Keratinocyte (primary cell): ENCODE measurements around the gene ASB16. TPM values are rescaled to one million over a fixed set of nuclear protein-coding genes. Genes with fewer than 3 reads are reported as not detected.

Experiments
- DNase-seq: peaks from one replicate; pipeline ENCODE4 v3.0.0-alpha.2; 2011; ENCODE audit warnings: low read depth, missing footprints, low spot score
- FAIRE-seq: peaks from 2 replicates; lab custom pipeline; 2011; peaks lifted over from hg19 to GRCh38; lab: Jason Lieb, UNC
- H2AFZ ChIP-seq: 2 replicates; pipeline ENCODE4 v1.6.0; 2012; ENCODE audit warnings: low read length, control low read depth, inconsistent platforms; ENCODE audit not compliant: control insufficient read depth
- H3K27ac ChIP-seq: 2 replicates; pipeline ENCODE4 v1.5.1; 2011; ENCODE audit warnings: low read length; ENCODE audit not compliant: control insufficient read depth, insufficient read depth
- H3K27me3 ChIP-seq: 3 replicates; pipeline ENCODE4 v1.6.0; 2011; ENCODE audit warnings: low read length; ENCODE audit not compliant: control insufficient read depth, insufficient read depth; ENCODE audit errors: extremely low read depth
- H3K36me3 ChIP-seq, 2 experiments: 2 replicates in 1 of 2; 3 replicates in 1 of 2; pipeline ENCODE4 v1.5.1; 2011; ENCODE audit warnings: low read length in 2 of 2, mild to moderate bottlenecking in 1 of 2; ENCODE audit not compliant: control insufficient read depth in 2 of 2, insufficient read depth in 2 of 2; ENCODE audit errors: extremely low read depth in 1 of 2
- H3K4me1 ChIP-seq: 3 replicates; pipeline ENCODE4 v1.5.1; 2011; ENCODE audit warnings: low read length; ENCODE audit not compliant: control insufficient read depth, insufficient read depth; ENCODE audit errors: extremely low read depth
- H3K4me2 ChIP-seq: 3 replicates; pipeline ENCODE4 v1.6.0; 2011; ENCODE audit warnings: low read depth, low read length; ENCODE audit not compliant: control insufficient read depth, insufficient read depth; ENCODE audit errors: extremely low read depth
- H3K4me3 ChIP-seq, 3 experiments: fragments of 200-600 bp in 1 of 3; sonication (generic) in 1 of 3; 2 replicates in 2 of 3; 3 replicates in 1 of 3; pipeline ENCODE4 v1.5.1; 2011 to 2016; ENCODE audit warnings: low read length in 3 of 3, mild to moderate bottlenecking in 3 of 3, control low read depth in 2 of 3, inconsistent platforms in 1 of 3, low read depth in 1 of 3, mixed read lengths in 1 of 3, mixed run types in 1 of 3, moderate library complexity in 1 of 3; ENCODE audit not compliant: control insufficient read depth in 2 of 3, insufficient read depth in 2 of 3; ENCODE audit errors: extremely low read depth in 1 of 3
- H3K79me2 ChIP-seq: 2 replicates; pipeline ENCODE4 v1.6.0; 2012; ENCODE audit warnings: low read length; ENCODE audit not compliant: control insufficient read depth, insufficient read depth
- H3K9ac ChIP-seq: 3 replicates; pipeline ENCODE4 v1.6.0; 2011; ENCODE audit warnings: low read length; ENCODE audit not compliant: control insufficient read depth, insufficient read depth; ENCODE audit errors: extremely low read depth
- H3K9me1 ChIP-seq: 3 replicates; pipeline ENCODE4 v1.6.0; 2011; ENCODE audit warnings: low read length; ENCODE audit not compliant: control insufficient read depth, insufficient read depth; ENCODE audit errors: extremely low read depth
- H3K9me3 ChIP-seq: 2 replicates; pipeline ENCODE4 v1.5.1; 2012; ENCODE audit warnings: low read depth, low read length; ENCODE audit not compliant: control insufficient read depth
- H4K20me1 ChIP-seq: 3 replicates; pipeline ENCODE4 v1.6.0; 2011; ENCODE audit warnings: low read length; ENCODE audit not compliant: control insufficient read depth, insufficient read depth; ENCODE audit errors: extremely low read depth
- EZH2 ChIP-seq: IDR thresholded peaks from one replicate; pipeline ENCODE4 v1.6.1; 2012; ENCODE audit warnings: inconsistent platforms, mild to moderate bottlenecking, low read length, moderate library complexity
- dilution Hi-C: fragments of 300-500 bp; cut with MboI; formaldehyde crosslinking; loops from one replicate; pipeline ENCODE4 v1.7.0; 2020; ENCODE audit warnings: low sequenced_read_pairs; ENCODE audit not compliant: extremely low pct_ligation_motif_present
- polyA plus RNA-seq, 5 experiments: library from polyadenylated mRNA; depleted of rRNA in 3 of 5; stranded (reverse) in 3 of 5; stranded (forward) in 1 of 5; unstranded in 1 of 5; fragments of >200 nt; gene quantifications; 1 replicate in 1 of 5; 2 replicates in 3 of 5; 3 replicates in 1 of 5; pipeline versions ENCODE4 v1.2.1 to v1.2.3, GENCODE V29; 2011 to 2012; ENCODE audit warnings: missing spikeins in 2 of 5, low read depth in 1 of 5, low replicate concordance in 1 of 5
- TF ChIP-seq, protein P1 (sequence below), 3 experiments: IDR thresholded peaks in 1 of 3; conservative IDR thresholded peaks in 1 of 3; optimal IDR thresholded peaks in 1 of 3; 2 replicates in 2 of 3; 3 replicates in 1 of 3; pipeline versions ENCODE3 to v1.5.1; 2011; ENCODE audit warnings: low read length in 3 of 3, mild to moderate bottlenecking in 3 of 3, moderate library complexity in 2 of 3, control low read depth in 1 of 3, inconsistent platforms in 1 of 3; ENCODE audit not compliant: insufficient read depth in 2 of 3; ENCODE audit errors: extremely low read depth in 1 of 3

Gene ASB16
- polyA plus RNA-seq, 1 donor (not counting 4 experiments of a cell fraction or from before 2014, with no cell fraction given) = not detected

- H3K4me2 ChIP-seq = no peak overlapping the region
- dilution Hi-C loops = no loop called here
- H3K79me2 ChIP-seq = peaks cover 21% of the 10 kb centered on the region
- peaks cover 41 to 45% of the 10 kb centered on the region in 2 experiments for H3K36me3 ChIP-seq
- no peaks in the 10 kb centered on the region for H3K9me3 ChIP-seq
- DNase-seq = no peak
- FAIRE-seq = no peak
- no peaks in the 10 kb centered on the region for H3K27me3 ChIP-seq
- no peak for TF ChIP-seq EZH2
- TF ChIP-seq, protein P1, sequence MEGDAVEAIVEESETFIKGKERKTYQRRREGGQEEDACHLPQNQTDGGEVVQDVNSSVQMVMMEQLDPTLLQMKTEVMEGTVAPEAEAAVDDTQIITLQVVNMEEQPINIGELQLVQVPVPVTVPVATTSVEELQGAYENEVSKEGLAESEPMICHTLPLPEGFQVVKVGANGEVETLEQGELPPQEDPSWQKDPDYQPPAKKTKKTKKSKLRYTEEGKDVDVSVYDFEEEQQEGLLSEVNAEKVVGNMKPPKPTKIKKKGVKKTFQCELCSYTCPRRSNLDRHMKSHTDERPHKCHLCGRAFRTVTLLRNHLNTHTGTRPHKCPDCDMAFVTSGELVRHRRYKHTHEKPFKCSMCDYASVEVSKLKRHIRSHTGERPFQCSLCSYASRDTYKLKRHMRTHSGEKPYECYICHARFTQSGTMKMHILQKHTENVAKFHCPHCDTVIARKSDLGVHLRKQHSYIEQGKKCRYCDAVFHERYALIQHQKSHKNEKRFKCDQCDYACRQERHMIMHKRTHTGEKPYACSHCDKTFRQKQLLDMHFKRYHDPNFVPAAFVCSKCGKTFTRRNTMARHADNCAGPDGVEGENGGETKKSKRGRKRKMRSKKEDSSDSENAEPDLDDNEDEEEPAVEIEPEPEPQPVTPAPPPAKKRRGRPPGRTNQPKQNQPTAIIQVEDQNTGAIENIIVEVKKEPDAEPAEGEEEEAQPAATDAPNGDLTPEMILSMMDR (optimal IDR thresholded peaks at IDR 0.05 in 1 of 3, IDR thresholded peaks at IDR 0.05 in 1 of 3, conservative IDR thresholded peaks at IDR 0.05 in 1 of 3; ENCODE audit: extremely low read depth in 1 of 3, insufficient read depth in 2 of 3, low read length in 3 of 3) = no peak
- H2AFZ ChIP-seq = no peak overlapping the region
- no peaks in the 10 kb centered on the region for H3K9me1 ChIP-seq
- H3K4me3 ChIP-seq = no peak overlapping the region
- no peaks in the 10 kb centered on the region for H4K20me1 ChIP-seq
- no peak overlapping the region for H3K9ac ChIP-seq
- H3K4me1 ChIP-seq = peaks cover 8% of the 10 kb centered on the region
- H3K27ac ChIP-seq = no peak overlapping the region
Observed at GRCh38 chr17:44193326-44194084, 23.0 kb downstream of the ASB16 start.

DNA sequence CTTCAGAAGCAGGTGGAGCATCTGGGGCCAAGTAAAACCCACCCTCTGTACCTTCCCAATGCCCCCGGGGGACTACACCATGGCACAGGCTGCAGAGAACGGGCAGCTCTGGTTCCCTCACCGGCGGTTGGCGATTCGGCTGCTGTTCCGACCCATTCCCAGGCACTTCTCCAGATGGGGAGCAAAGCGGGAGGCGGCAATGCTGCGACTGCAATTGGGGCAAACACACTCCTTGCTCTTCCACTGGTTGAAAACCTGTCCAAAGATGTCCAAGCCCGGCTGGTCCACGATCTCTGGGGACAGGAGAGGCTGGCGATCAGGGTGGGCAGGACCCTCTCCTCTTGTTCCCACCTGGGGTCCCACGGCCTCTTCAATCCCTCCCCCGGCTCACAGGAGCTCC, 26.6 kb downstream of the ASB16 start:
- Histone ChIP-seq H3K9ac (no peak overlapping the region), H4K20me1 (no peaks in the 10 kb centered on the region), H3K36me3 (peaks cover 26 to 29% of the 10 kb centered on the region in 2 experiments), H3K27me3 (no peaks in the 10 kb centered on the region), H3K4me1 (peaks cover 20% of the 10 kb centered on the region), H3K4me2 (no peak overlapping the region), H3K79me2 (peaks cover 25% of the 10 kb centered on the region), H3K9me1 (no peaks in the 10 kb centered on the region), H2AFZ (no peak overlapping the region), H3K9me3 (no peaks in the 10 kb centered on the region), H3K27ac (no peak overlapping the region), H3K4me3 (no peak overlapping the region)
- dilution Hi-C loops = no loop called here
- FAIRE-seq = no peak
- TF ChIP-seq, protein P1 (optimal IDR thresholded peaks at IDR 0.05 in 1 of 3, IDR thresholded peaks at IDR 0.05 in 1 of 3, conservative IDR thresholded peaks at IDR 0.05 in 1 of 3; ENCODE audit: extremely low read depth in 1 of 3, insufficient read depth in 2 of 3, low read length in 3 of 3) = no peak
- no peak for TF ChIP-seq EZH2
- DNase-seq = no peak
